SIG-M5 (cell line): Measurements from ENCODE around the gene MAGED2.
"Not testable (repeated sequence)": the region's sequence is repeated elsewhere in the genome, so short reads cannot be mapped to it uniquely, and the experiment has no call there.

Experiments used
- DNase-seq: peaks from one replicate; lab custom pipeline; 2025; lab: John Stamatoyannopoulos, UW

Gene MAGED2

GRCh38 chrX:54818221-54818620 lies 10.7 kb downstream of the MAGED2 start:
- DNase-seq: no peak

GRCh38 chrX:54819201-54819600 lies 11.7 kb downstream of the MAGED2 start:
- DNase-seq: no peak

- no peak for DNase-seq
Measured at GRCh38 chrX:54820737-54821136, 13.2 kb downstream of the MAGED2 start.

DNA sequence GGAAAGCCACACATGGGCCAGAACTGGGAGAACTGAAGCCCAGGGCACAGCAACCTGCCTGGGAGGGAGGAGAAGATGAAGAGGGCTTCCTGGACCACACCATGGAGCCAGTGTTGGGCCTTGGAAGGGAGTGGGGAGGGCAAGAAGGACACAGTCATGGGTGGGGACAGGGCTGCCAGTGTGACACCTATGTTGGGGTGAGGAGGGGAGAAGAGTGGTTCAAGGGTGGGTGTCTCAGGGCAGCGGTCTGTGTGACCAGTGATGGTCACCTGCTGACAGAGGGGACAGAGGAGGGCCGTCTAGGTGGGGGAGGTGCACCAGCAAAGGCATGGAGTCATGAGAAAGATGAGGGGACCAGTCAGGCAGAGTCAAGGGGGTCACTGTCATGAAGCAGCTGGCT lies 13.8 kb downstream of the MAGED2 start:
- DNase-seq: no peak

DNA sequence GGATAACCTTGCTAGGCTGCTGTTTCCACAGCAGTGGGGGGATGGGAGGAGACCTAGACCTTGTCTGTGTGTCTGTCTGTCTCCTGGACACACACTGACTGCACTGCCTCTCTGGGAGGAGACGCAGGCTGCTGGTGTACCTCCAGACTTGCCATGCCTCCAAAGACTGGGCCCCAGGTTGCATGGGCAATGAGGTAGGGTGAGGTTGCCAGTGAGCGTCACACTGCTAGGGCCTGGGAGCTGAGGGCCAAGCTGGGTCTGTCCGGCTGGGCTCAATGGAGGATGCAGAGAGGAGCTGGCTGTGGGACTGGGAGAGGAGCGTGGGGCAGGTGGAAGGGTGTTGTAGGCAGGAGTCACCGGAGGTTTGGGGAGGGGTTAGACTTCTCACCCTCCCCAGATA lies 16.6 kb downstream of the MAGED2 start:
- DNase-seq: no peak

DNA sequence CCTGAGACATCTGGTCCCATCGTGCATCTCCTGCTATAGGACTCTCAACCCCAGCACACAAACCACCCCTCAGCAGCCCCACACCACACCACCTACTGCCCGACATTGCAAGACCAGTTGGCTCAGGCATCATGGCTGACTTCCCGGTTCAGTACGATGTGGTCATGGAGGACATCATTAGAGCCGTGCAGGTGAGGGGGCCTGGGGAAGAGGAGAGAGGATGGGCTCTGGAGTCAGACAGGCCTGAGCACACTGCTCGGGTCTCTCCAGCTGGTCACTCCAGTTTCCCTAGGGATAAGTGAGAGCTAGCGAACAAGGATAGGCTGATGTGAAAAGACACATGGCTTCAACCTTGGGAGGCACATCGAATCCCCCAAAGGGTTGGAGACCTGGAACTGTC lies 17.2 kb downstream of the MAGED2 start:
- DNase-seq: no peak

GRCh38 chrX:54825716-54826438 lies 18.3 kb downstream of the MAGED2 start:
- DNase-seq: no peak

DNA sequence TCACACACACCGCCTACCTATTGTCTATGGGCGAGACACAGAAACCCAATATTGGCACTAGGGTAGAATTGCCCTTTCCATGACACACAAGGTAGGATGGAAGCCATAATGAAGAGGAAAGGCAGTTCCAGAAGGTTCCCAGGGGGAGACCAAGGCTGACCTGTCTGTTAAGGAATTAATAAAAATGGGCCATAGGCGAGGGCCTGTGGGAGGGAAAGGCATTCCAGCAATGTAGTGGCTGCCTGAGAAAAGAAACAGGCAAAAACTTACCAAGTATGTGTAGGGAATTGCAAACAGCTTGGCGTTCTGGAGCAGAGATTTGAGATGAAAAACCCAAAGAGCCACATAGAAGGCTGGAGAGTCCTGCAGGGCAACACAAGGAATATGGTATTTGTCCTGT lies 19.1 kb downstream of the MAGED2 start:
- no peak for DNase-seq

DNA sequence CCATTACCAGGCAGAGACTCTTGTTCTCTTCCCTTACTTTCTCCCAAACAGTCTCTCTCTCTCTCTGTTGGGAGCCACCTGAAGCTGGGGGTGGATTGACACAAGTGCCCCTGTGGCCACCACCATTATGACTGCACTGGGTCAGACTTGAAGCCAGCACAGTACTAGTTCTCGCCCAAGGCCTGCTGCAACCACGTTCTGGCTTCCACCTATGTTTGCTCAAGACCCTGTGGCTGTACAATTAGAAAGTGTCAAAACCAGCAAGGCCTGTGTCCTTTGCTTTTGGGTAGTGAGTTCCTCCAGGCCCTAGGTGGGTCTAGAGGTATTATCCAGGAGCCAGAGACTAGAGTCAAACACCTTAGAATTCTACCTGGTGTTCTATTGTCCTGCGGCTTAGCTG lies 31.0 kb downstream of the MAGED2 start:
- DNase-seq: no peak

DNA sequence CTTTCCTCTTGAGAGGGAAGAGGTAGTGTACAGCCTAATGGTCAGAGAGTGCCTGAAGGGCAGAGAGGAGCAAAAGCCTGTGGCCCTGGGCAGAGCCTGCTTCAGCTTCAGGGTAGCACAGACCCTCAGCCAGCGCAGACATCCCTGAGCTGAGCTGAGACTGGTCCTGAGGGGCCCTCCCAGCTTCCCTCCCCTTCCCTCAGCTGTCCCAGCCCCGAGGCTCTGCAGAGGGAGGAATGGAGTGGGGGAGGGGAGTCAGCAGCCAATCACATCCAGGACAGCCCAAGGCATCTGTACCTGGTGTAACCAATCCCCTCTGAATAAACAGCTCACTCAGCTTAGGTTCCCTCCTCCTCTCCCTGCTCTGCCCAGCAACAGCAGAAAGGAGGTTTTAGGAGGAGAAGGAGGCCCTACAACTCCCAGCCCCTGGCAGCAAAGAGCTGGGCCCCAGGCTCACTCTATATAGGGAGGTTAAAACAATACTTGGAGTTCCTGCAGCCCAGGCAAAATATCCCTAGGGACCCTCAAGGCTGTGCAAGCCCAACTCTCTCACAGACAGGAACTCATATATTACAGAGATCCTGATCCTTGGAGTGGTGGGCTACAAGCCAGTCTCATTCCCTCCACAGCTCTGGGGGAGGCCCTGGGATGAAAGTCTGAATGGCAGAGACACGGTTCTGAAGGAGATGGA lies 33.8 kb downstream of the MAGED2 start:
- DNase-seq: not testable (repeated sequence)

- no peak for DNase-seq
Measured at GRCh38 chrX:54842607-54843006, 35.1 kb downstream of the MAGED2 start.

GRCh38 chrX:54843050-54843449 lies 35.5 kb downstream of the MAGED2 start:
- no peak for DNase-seq

DNA sequence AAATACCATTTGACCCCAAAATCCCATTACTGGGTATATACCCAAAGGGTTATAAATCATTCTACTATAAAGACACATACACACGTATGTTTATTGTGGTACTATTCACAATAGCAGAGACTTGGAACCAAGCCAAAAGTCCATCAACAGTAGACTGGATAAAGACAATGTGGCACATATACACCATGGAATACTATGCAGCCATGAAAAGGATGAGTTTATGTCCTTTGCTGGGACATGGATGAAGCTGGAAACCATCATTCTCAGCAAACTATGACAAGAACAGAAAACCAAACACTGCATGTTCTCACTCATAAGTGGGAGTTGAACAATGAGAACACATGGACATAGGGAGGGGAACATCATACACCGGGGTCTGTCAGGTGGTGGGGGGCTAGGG lies 40.2 kb downstream of the MAGED2 start:
- not testable (repeated sequence) for DNase-seq

DNA sequence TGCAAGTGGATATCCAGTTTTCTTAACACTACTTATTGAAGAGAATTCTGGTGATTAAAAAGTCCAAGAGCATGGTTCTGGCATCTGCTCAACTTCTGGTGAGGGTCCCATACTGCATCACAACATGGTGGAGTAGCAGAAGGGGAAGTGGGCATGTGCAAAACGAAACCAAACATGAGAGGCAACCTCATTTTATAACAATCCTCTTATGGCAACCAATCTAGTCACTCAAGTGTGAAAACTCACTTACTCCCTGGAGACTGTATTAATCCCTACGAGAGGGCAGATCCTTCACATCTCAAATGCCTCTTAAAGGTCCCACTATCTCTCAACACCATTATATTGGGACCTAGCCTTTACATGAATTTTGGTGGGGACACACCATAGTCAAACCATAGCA lies 57.7 kb downstream of the MAGED2 start:
- no peak for DNase-seq
